ENCODE measurements around the gene TCF3.

DNA sequence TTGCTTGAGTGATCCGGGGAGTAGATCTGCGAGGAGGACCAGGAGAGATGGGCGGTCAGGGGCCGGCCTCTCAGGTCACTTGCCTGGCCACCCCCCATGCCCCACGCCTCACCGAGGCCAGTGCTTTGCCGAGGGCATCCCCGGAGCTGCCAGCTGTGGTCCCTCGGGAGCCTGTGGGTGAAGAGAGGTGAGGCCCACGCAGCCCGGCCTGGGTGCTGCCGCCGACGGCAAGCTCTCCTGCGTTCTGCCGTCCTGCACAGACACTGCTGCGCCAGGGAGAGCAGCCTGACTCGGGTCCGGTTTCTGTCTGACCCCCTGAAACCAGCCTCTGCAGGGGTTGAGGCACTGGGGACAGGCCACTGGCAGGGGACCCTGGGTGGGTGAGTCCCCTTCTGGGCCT lies 31.4 kb downstream of the TCF3 start:
- TF ChIP-seq, protein P1, sequence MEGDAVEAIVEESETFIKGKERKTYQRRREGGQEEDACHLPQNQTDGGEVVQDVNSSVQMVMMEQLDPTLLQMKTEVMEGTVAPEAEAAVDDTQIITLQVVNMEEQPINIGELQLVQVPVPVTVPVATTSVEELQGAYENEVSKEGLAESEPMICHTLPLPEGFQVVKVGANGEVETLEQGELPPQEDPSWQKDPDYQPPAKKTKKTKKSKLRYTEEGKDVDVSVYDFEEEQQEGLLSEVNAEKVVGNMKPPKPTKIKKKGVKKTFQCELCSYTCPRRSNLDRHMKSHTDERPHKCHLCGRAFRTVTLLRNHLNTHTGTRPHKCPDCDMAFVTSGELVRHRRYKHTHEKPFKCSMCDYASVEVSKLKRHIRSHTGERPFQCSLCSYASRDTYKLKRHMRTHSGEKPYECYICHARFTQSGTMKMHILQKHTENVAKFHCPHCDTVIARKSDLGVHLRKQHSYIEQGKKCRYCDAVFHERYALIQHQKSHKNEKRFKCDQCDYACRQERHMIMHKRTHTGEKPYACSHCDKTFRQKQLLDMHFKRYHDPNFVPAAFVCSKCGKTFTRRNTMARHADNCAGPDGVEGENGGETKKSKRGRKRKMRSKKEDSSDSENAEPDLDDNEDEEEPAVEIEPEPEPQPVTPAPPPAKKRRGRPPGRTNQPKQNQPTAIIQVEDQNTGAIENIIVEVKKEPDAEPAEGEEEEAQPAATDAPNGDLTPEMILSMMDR (IDR thresholded peaks at IDR 0.05) = no peak
- no peak for TF ChIP-seq POLR2A (IDR thresholded peaks at IDR 0.05)
